SU-DHL-6 (cell line): ENCODE measurements around the gene SOX18.

Experiments used
- EZH2phosphoT487 ChIP-seq: fragments of 200-600 bp; sonication (generic), shearing (Covaris generic); conservative IDR thresholded peaks from 2 replicates; pipeline ENCODE4 v1.6.1; 2018; ENCODE audit warnings: mild to moderate bottlenecking, antibody characterized with exemption, low read length, moderate library complexity, mixed read lengths
- TF ChIP-seq, protein P1 (sequence below): fragments of 200-600 bp; sonication (generic); IDR thresholded peaks from one replicate; pipeline ENCODE4 v1.5.1; 2017; ENCODE audit warnings: antibody characterized with exemption, mild to moderate bottlenecking, low read length, moderate library complexity; ENCODE audit not compliant: insufficient read depth, poor library complexity, severe bottlenecking

GRCh38 chr20:64058536-64058935 lies 9.1 kb upstream of the SOX18 start:
- TF ChIP-seq, protein P1, sequence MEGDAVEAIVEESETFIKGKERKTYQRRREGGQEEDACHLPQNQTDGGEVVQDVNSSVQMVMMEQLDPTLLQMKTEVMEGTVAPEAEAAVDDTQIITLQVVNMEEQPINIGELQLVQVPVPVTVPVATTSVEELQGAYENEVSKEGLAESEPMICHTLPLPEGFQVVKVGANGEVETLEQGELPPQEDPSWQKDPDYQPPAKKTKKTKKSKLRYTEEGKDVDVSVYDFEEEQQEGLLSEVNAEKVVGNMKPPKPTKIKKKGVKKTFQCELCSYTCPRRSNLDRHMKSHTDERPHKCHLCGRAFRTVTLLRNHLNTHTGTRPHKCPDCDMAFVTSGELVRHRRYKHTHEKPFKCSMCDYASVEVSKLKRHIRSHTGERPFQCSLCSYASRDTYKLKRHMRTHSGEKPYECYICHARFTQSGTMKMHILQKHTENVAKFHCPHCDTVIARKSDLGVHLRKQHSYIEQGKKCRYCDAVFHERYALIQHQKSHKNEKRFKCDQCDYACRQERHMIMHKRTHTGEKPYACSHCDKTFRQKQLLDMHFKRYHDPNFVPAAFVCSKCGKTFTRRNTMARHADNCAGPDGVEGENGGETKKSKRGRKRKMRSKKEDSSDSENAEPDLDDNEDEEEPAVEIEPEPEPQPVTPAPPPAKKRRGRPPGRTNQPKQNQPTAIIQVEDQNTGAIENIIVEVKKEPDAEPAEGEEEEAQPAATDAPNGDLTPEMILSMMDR, result no peak
- TF ChIP-seq EZH2phosphoT487, result no peak
